Upper lobe of left lung (tissue), 6 donors: ENCODE data around the gene PRAMEF10. TPM values are rescaled to one million over a fixed set of nuclear protein-coding genes. Genes with fewer than 3 reads are reported as not detected.
"Not testable (repeated sequence)": the region's sequence is repeated elsewhere in the genome, so short reads cannot be mapped to it uniquely, and the experiment has no call there.

ENCODE experiments used
- ATAC-seq, 2 donors: fragments of 200-7000 bp; cut with Tn5 transposase; one replicate each; pipeline ENCODE4 v1.9.1; 2022; ENCODE audit warnings: mild to moderate bottlenecking in 2 of 2, moderate library complexity in 2 of 2; ENCODE audit not compliant: low FRiP score in 2 of 2
- DNase-seq, 2 donors: peaks; one replicate each; pipeline ENCODE4 v3.0.0-alpha.2; 2019 to 2020
- H3K27ac ChIP-seq, 4 donors: fragments of 200-600 bp; sonication (generic); one replicate each; pipeline ENCODE4 v1.5.1; 2016 to 2019
- H3K27me3 ChIP-seq, 4 donors: fragments of 200-600 bp; sonication (generic); one replicate each; pipeline ENCODE4 v1.5.1; 2017 to 2019
- H3K36me3 ChIP-seq, 4 donors: fragments of 200-600 bp; sonication (generic); one replicate each; pipeline ENCODE4 v1.5.1; 2016 to 2019
- H3K4me1 ChIP-seq, 4 donors: fragments of 200-600 bp; sonication (generic); one replicate each; pipeline ENCODE4 v1.5.1; 2018 to 2019
- H3K4me3 ChIP-seq, 4 donors: fragments of 200-600 bp; sonication (generic); one replicate each; pipeline ENCODE4 v1.5.1; 2017 to 2019; ENCODE audit warnings: mild to moderate bottlenecking in 2 of 4, moderate library complexity in 1 of 4
- H3K9me3 ChIP-seq, 4 donors: fragments of 200-600 bp; sonication (generic); one replicate each; pipeline ENCODE4 v1.5.1; 2018 to 2019
- WGBS, 2 donors: methylation state at CpG; one replicate each; pipeline ENCODE4 v1.1.5; 2017 to 2018; 5-methylcytosine and 5-hydroxymethylcytosine counted together
- total RNA-seq, 6 donors: library from RNA; depleted of rRNA in 4 of 6; stranded (reverse); fragments of >200 nt in 4 of 6; gene quantifications; one replicate each; pipeline versions ENCODE4 v1.1.0 to v1.2.1, GENCODE V29; 2016 to 2021
- donor health status: DM: no; HTN: no; CAD: no; lungs with moderate emphysema.
- donor health status: DM: no; HTN: yes; CAD: no; lungs with severe emphysema.

Gene PRAMEF10, protein sequence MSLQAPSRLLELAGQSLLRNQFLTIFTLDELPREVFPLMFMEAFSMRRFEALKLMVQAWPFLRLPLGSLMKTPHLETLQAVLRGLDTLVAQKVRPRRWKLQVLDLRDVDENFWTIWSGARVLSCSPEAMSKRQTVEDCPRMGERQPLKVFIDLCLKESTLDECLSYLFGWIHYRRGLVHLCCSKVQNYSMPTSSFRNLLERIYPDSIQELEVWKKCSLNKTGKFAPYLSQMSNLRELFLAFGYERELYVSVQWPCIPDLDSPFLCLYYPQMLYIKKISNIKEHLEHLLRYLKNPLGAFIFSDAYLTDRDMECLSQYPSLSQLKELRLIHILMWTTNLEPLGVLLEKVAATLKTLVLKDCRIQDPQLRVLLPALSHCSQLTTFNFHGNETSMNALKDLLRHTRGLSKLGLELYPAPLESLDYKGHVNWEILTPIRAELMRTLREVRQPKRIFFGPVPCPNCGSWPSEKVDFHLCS
- total RNA-seq, result not detected

DNA sequence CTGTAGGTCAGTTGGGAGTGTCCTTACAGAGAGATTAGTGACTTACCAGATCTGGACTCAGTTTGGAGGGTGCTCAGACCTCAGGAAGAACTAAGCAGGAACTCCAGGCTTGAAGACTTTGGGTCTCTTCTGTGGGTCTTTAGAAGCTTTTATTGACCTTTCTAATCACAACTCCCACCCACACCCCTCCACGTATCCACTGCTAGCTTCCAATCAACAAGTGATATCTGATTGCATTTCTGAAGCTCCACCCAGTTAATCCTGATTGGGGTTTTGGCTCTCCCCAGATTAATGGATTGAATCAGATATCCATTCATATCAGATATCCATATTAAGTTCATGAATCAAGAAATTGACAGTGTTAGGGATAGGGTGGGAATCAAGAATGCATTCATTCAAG lies at the start of gene PRAMEF10:
Gene PRAMEF10, minus strand, starts transcription at position 101 of the 400 bp plus-strand sequence. CDS start 2,423 bp downstream, outside the sequence.
- H3K9me3 ChIP-seq, H3K27ac ChIP-seq, H3K4me3 ChIP-seq, H3K27me3 ChIP-seq, H3K4me1 ChIP-seq, ATAC-seq, H3K36me3 ChIP-seq, DNase-seq: not testable (repeated sequence)
- no CpG with 5 or more reads among the region's 1 CpG for WGBS, 2 donors

DNA sequence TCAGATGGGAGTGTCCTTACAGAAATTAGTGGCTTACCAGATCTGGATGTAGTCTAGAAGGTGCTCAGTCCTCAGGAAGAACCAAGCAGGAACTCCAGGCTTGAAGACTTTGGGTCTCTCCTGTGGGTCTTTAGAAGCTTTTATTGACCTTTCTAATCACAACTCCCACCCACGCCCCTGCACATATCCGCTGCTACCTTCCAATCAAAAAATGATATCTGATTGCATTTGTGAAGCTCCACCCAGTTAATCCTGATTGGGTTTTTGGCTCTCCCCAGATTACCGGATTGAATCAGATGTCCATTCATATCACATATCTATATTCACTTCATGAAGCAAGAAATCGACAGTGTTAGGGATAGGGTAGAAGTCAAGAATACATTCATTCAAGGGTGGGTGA lies 49.4 kb upstream of the PRAMEF10 start, which contains the start of gene PRAMEF6:
Gene PRAMEF6, minus strand, starts transcription at position 101 of the 400 bp plus-strand sequence. CDS start 5,062 bp downstream, outside the sequence.
- not testable (repeated sequence) for H3K27me3 ChIP-seq, DNase-seq
- 87 to 100% methylated on average over 3 to 4 of the region's 4 CpGs for WGBS, 2 donors

DNA sequence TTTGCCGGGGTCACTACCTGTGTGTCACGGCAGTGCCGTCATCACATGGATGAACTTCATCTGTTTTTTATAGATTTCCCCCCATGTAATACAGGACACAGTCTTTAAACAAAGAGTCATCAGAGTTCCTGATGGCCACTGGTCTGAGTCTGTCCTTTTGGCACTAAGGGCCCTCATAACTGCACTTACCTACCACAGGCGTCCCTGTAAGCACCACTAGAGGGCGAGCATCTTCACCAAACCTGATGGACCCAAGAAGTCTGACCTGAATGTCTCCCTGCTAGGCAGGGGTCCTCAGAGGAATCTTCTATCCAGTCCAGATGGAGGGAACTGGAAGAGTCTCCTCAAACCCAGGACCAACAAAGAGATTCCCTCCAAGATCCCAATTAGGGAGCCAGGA lies 26.3 kb upstream of the PRAMEF10 start:
- DNase-seq, result not testable (repeated sequence)

More for the DNA sequence above, 49.4 kb upstream of the PRAMEF10 start, which contains the start of gene PRAMEF6:
- not testable (repeated sequence) for ATAC-seq, H3K4me3 ChIP-seq, H3K9me3 ChIP-seq, H3K27ac ChIP-seq, H3K36me3 ChIP-seq, H3K4me1 ChIP-seq

DNA sequence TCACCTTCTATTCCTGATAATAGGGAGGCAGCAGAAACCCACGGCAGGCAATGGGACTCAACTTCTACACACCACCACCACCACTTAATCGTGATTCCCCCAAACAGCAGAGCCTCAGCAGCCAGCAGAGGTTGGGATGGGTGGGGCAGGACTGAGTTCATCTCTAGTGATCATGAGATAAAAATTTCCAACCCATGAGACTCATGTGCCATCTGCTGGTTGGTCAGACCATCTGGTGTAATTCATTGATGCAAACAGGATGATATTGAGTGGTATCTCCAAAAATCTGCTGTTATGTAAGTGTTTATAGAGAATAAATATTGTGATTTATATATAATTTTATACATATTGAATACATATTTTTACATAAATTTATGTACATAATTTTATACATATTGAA lies 23.7 kb upstream of the PRAMEF10 start:
- ATAC-seq, H3K27ac ChIP-seq, H3K4me1 ChIP-seq, H3K4me3 ChIP-seq, H3K36me3 ChIP-seq, H3K27me3 ChIP-seq, DNase-seq, H3K9me3 ChIP-seq: not testable (repeated sequence)
- WGBS, 2 donors, result 65 to 77% methylated on average over 2 of the region's 2 CpGs

More for the DNA sequence above, 26.3 kb upstream of the PRAMEF10 start:
- not testable (repeated sequence) for H3K9me3 ChIP-seq, H3K27me3 ChIP-seq, H3K27ac ChIP-seq, ATAC-seq, H3K4me3 ChIP-seq, H3K36me3 ChIP-seq, H3K4me1 ChIP-seq
- WGBS, 2 donors, result 17% methylated on average over 1 of the region's 5 CpGs; no CpG with 5 or more reads in 1 of the 2 donors

DNA sequence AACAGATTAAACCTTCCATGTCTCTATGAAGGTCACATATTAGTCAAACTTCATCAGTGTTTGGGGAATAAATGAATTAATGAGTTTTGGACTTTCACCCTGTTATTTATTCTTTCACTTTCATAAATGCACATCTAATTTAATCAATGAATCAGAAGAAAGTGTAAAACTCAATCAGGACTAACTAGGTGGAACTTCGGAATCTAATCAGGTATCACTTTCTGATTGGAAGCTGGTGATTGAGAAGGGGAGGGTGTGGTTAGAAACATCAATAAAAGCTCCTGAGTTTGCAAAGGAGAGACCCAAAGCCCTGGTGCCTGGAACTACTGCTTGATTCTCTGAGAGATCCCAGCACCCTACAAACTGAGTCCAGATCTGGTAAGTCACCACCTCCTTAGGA lies 18.2 kb upstream of the PRAMEF10 start, which contains the start of gene PRAMEF7:
Gene PRAMEF7, plus strand, starts transcription at position 301 of the 400 bp plus-strand sequence. CDS start 1,083 bp downstream, outside the sequence.
- not testable (repeated sequence) for H3K4me1 ChIP-seq, H3K27ac ChIP-seq, H3K9me3 ChIP-seq, H3K4me3 ChIP-seq, ATAC-seq, DNase-seq, H3K27me3 ChIP-seq, H3K36me3 ChIP-seq
- WGBS, 2 donors, result no CpG with 5 or more reads among the region's 1 CpG

DNA sequence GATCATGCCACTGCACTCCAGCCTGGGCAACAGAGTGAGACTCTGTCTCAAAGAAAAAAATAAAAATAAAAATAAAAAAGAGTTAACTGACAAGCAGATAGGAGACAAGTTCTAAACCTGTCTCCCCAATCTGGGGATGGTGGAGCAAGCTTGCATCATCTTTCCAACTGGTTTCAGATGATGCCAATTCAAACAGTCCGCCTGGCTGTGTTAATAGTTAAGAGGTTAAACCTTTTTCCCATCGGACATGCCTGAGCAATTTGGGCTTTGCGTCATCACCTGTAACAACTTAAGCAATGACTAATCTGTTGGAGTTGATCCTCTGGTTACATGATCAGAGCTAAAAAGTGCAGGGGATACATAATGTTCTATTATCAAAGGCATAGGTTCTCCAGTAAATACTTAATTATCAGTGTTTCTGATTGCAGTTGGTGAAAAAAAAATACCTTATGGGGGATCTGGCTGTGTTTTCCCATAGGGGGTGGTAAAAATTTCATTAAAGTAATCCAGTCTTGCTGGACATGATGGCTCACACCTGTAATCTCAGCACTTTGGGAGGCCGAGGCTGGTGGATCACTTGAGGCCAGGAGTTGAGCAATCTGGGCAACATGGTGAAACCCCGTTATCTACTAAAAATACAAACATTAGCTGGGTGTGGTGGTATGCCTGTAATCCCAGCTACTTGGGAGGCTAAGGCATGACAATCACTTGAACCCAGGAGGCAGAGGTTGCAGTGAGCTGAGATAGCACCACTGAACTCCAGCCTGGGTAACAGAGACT lies 5.9 kb upstream of the PRAMEF10 start:
- not testable (repeated sequence) for H3K4me3 ChIP-seq, H3K9me3 ChIP-seq, DNase-seq, H3K27ac ChIP-seq, H3K27me3 ChIP-seq, H3K36me3 ChIP-seq, H3K4me1 ChIP-seq
- ATAC-seq, result peak in 1 of 2 donors; percentile 35
- WGBS, 2 donors, result 42 to 78% methylated on average over 2 to 3 of the region's 5 CpGs

DNA sequence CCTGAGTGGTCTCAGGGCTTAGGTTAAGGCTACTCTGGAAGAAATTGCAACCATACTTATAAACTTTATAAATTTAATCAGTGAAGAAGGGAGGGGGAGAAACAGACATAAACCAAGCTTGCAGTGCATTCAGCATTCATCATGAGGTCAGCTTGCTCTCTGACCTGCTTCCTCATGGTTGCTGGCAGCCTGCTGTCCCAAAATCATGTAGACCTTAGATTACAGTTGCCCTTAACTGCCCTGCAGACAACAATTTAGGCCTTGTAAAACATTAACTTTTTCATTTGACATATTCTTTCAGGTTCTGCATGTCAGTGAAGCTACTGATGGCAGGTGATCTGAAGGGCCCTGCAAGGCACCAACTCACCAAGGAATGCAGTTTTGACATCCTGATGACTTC lies 1.1 kb upstream of the PRAMEF10 start:
- not testable (repeated sequence) for ATAC-seq, H3K9me3 ChIP-seq, H3K27me3 ChIP-seq, H3K27ac ChIP-seq, H3K4me1 ChIP-seq, DNase-seq, H3K4me3 ChIP-seq, H3K36me3 ChIP-seq

DNA sequence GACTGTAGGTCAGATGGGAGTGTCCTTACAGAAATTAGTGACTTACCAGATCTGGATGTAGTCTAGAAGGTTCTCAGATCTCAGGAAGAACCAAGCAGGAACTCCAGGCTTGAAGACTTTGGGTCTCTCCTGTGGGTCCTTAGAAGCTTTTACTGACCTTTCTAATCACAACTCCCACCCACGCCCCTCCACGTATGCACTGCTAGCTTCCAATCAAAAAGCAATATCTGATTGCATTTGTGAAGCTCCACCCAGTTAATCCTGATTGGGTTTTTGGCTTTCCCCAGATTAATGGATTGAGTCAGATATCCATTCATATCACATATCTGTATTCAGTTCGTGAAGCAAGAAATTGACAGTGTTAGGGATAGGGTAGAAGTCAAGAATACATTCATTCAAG lies 12.0 kb downstream of the PRAMEF10 start, which contains the start of gene PRAMEF4:
Gene PRAMEF4, minus strand, starts transcription at position 101 of the 400 bp plus-strand sequence. CDS start 2,807 bp downstream, outside the sequence.
- not testable (repeated sequence) for H3K27ac ChIP-seq, H3K4me1 ChIP-seq, H3K27me3 ChIP-seq, H3K9me3 ChIP-seq, H3K4me3 ChIP-seq, H3K36me3 ChIP-seq, DNase-seq, ATAC-seq
- WGBS, 2 donors, result 81 to 84% methylated on average over 3 of the region's 3 CpGs

DNA sequence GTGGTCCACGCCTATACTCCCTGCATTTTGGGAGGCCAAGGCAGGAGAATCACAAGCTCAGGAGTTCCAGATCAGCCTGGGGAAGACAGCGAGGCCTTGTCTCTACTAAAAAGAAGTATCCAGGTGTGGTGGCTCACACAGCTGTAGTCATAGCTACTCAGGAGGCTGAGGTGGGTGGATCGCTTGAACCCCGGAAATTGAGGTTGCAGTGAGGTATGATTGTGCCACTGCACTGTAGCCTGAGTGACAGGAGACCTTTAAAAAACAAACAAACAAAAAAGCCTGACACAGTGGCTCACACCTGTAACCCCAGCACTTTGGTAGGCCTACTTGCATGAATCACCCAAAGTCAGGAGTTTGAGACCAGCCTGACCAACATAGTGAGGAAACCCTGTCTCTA lies 19.6 kb downstream of the PRAMEF10 start:
- DNase-seq, ATAC-seq: not testable (repeated sequence)

DNA sequence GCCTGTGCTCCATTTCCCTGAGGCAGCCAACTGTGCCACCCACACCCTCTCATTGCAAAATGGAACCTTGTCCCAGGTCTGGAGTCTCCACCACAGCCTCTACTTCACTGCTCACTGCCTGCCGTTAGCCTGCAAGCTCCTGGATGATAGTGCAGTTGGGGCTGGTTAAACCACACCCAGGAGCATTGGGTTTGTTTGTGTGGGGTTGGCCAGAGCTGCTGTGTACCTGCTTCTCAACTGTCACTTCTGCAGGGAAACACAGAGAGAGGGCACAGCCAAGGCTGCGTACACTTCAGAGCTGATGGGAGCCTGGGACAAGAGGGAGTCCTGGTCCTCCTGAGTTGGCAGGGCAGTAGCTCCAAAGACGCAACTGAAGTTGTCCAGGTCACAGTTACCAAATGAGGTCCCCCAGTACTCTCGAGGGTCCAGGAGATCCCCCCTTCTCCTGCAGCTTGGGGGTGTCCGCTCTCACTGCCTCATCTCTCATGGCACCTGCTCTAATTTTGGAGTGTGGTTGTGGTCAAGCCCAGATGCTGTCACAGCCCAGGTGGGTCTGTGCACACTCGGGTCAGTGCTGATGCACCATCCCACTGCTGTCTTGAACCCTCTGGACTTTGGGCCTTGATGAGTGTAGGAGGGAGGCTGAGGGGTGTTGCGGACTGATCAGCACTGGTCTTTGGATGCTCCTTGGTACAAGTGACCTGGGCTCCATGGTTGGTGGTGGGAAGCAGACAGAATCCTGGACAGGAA lies 34.8 kb downstream of the PRAMEF10 start:
- not testable (repeated sequence) for H3K36me3 ChIP-seq, H3K27me3 ChIP-seq, H3K27ac ChIP-seq, H3K4me1 ChIP-seq, ATAC-seq, H3K4me3 ChIP-seq, DNase-seq, H3K9me3 ChIP-seq
- WGBS, 2 donors, result 71 to 94% methylated on average over 1 to 3 of the region's 7 CpGs

More for the DNA sequence above, 19.6 kb downstream of the PRAMEF10 start:
- H3K9me3 ChIP-seq, H3K4me1 ChIP-seq, H3K27me3 ChIP-seq, H3K27ac ChIP-seq, H3K36me3 ChIP-seq, H3K4me3 ChIP-seq: not testable (repeated sequence)
- WGBS, 2 donors, result 87 to 97% methylated on average over 3 of the region's 4 CpGs

DNA sequence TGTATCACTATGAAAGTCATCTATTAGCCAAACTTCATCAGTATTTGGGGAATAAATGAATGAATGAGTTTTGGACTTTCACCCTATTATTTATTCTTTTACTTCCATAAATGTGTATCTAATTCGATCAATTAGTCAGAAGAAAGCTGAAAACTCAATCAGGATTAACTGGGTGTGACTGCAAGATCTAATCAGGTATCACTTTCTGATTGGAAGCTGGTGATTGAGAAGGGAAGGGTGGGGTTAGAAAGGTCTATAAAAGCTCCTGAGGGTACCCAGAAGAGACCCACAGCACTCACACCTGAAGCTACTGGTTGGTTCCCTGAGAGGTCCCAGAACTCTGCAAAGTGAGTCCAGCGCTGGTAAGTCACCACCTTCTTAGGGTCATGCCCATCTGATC lies 41.3 kb downstream of the PRAMEF10 start, which contains the start of gene PRAMEF2:
Gene PRAMEF2, plus strand, starts transcription at position 301 of the 400 bp plus-strand sequence. CDS start 1,924 bp downstream, outside the sequence.
- H3K27me3 ChIP-seq, H3K27ac ChIP-seq, H3K9me3 ChIP-seq, H3K36me3 ChIP-seq, H3K4me3 ChIP-seq, ATAC-seq, DNase-seq, H3K4me1 ChIP-seq: not testable (repeated sequence)
- 59 to 76% methylated on average over 2 of the region's 2 CpGs for WGBS, 2 donors
